D721Med (cell line): ENCODE measurements around the gene KRTDAP.

Experiments
- DNase-seq: peaks from one replicate; pipeline ENCODE4 v3.0.0; 2011; ENCODE audit warnings: low spot score; ENCODE audit not compliant: insufficient read length
- FAIRE-seq: peaks from 2 replicates; lab custom pipeline; 2011; peaks lifted over from hg19 to GRCh38; lab: Jason Lieb, UNC
- CTCF ChIP-seq: IDR thresholded peaks from 2 replicates; pipeline ENCODE4 v1.5.1; 2012; ENCODE audit warnings: mild to moderate bottlenecking, control low read depth; ENCODE audit not compliant: insufficient read depth; ENCODE audit errors: missing control alignments

Gene KRTDAP

DNA sequence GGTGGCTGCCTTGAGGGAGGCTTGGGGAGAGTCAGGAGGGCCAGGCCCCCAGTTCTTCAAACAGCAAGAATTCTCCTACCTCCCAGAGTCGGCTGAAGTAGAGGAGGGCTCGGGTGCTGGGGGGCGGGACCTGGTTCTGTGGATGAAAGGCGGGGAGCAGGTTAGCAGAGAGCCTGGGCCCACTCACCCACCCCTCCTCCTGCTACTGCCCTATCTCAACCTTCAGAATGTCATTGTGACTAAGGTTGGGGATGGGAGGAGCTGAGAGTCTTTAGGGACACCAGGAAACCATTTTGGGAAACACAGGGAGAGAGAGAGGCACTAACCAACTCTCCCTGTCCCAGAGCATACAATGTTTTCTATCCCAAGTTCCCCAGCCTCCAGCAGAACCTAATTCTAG is 12.5 kb upstream of the KRTDAP start:
- no peak for TF ChIP-seq CTCF
- DNase-seq (no peak), FAIRE-seq (no peak)

- no peak for FAIRE-seq
- DNase-seq, result no peak
Observed at GRCh38 chr19:35501684-35502083, 11.4 kb upstream of the KRTDAP start.

GRCh38 chr19:35500611-35501010 is 10.3 kb upstream of the KRTDAP start:
- DNase-seq, result no peak
- no peak for TF ChIP-seq CTCF
- FAIRE-seq, result no peak

More at GRCh38 chr19:35501684-35502083, 11.4 kb upstream of the KRTDAP start:
- TF ChIP-seq CTCF, result no peak

GRCh38 chr19:35498984-35499527 is 8.8 kb upstream of the KRTDAP start:
- DNase-seq (no peak), FAIRE-seq (no peak)
- no peak for TF ChIP-seq CTCF

- DNase-seq (no peak), FAIRE-seq (no peak)
- TF ChIP-seq CTCF, result no peak
Observed at GRCh38 chr19:35498220-35498619, 8.0 kb upstream of the KRTDAP start.

GRCh38 chr19:35497406-35497805 is 7.1 kb upstream of the KRTDAP start:
- no peak for TF ChIP-seq CTCF
- FAIRE-seq, result no peak
- DNase-seq, result no peak
